WERI-Rb-1 (cell line): ENCODE results near the gene ZNF597.

Source experiments
- DNase-seq: peaks from one replicate; pipeline ENCODE4 v3.0.0-alpha.2; 2020
- H3K27ac ChIP-seq: fragments of 250-450 bp; sonication (Bioruptor Pico); 2 replicates; pipeline ENCODE4 v1.5.1; 2020; ENCODE audit warnings: mild to moderate bottlenecking, moderate library complexity
- H3K27me3 ChIP-seq: fragments of 250-450 bp; sonication (Bioruptor Pico); 2 replicates; pipeline ENCODE4 v1.5.1; 2021; ENCODE audit warnings: mild to moderate bottlenecking, low read depth, moderate library complexity; ENCODE audit not compliant: insufficient read depth, severe bottlenecking
- H3K36me3 ChIP-seq: fragments of 250-450 bp; sonication (Bioruptor Pico); 2 replicates; pipeline ENCODE4 v1.5.1; 2020; ENCODE audit warnings: mild to moderate bottlenecking, moderate library complexity
- H3K4me3 ChIP-seq: 2 replicates; pipeline ENCODE4 v1.5.1; 2011; ENCODE audit warnings: low read depth, mild to moderate bottlenecking, control low read depth, low read length
- H3K9me3 ChIP-seq: fragments of 250-450 bp; sonication (Bioruptor Pico); 2 replicates; pipeline ENCODE4 v1.5.1; 2021; ENCODE audit warnings: mild to moderate bottlenecking, moderate library complexity; ENCODE audit not compliant: severe bottlenecking
- TF ChIP-seq, protein P1 (sequence below): IDR thresholded peaks from 2 replicates; pipeline ENCODE4 v1.5.1; 2011; ENCODE audit warnings: low read depth, mild to moderate bottlenecking, control low read depth, inconsistent platforms, low read length

Gene ZNF597

DNA sequence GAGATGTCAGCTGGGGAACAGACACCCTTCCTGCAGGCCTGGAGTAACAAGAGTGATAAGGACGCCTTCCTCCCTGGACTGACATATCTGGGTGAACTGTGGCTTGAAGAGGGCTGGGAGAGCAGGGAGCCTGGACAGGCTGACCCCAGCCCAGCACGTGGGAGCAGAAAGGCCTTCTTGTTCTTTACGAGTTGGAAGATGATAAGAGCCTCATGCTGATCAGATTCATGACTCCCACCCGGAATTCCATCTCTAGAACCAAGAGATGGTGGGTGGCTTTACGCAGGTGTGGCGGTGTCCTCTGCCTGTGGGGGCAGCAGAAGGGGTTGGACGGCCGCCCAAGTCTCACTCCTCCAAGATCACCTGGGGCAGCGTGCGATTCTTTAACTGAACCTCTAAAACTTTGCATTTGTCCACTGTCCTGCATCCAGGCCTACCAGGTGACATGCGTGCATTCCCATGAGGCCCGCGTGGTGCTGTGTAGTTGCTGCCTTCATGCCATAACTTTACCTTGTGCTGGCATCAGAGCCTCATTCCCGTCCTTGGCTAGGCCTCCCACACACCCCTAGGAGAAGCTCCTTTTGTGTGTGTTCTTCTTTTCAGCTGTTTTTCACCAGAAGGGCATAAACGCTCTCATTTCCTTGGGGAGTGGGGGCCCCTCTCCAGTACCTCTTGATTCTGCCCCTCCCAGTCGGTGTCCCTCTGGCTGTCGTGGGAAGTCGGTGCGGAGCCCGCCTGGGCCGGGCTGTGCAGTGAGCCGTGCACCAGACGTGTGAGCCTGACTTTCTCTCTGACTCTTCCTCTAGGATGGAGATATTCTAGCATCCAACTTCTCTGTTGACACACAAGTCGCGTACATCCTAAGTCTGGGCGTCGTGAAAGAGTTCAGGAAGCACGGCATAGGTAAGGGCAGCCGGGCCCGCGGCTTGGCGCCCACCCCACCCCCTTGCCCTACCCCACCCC lies 38.7 kb upstream of the ZNF597 start:
- Histone ChIP-seq H3K9me3 (no peaks in the 10 kb centered on the region), H3K4me3 (no peak overlapping the region), H3K27me3 (no peaks in the 10 kb centered on the region), H3K36me3 (peaks cover 65% of the 10 kb centered on the region), H3K27ac (peak overlapping the region; percentile 34)
- TF ChIP-seq, protein P1, sequence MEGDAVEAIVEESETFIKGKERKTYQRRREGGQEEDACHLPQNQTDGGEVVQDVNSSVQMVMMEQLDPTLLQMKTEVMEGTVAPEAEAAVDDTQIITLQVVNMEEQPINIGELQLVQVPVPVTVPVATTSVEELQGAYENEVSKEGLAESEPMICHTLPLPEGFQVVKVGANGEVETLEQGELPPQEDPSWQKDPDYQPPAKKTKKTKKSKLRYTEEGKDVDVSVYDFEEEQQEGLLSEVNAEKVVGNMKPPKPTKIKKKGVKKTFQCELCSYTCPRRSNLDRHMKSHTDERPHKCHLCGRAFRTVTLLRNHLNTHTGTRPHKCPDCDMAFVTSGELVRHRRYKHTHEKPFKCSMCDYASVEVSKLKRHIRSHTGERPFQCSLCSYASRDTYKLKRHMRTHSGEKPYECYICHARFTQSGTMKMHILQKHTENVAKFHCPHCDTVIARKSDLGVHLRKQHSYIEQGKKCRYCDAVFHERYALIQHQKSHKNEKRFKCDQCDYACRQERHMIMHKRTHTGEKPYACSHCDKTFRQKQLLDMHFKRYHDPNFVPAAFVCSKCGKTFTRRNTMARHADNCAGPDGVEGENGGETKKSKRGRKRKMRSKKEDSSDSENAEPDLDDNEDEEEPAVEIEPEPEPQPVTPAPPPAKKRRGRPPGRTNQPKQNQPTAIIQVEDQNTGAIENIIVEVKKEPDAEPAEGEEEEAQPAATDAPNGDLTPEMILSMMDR, result no peak
- DNase-seq, result no peak

DNA sequence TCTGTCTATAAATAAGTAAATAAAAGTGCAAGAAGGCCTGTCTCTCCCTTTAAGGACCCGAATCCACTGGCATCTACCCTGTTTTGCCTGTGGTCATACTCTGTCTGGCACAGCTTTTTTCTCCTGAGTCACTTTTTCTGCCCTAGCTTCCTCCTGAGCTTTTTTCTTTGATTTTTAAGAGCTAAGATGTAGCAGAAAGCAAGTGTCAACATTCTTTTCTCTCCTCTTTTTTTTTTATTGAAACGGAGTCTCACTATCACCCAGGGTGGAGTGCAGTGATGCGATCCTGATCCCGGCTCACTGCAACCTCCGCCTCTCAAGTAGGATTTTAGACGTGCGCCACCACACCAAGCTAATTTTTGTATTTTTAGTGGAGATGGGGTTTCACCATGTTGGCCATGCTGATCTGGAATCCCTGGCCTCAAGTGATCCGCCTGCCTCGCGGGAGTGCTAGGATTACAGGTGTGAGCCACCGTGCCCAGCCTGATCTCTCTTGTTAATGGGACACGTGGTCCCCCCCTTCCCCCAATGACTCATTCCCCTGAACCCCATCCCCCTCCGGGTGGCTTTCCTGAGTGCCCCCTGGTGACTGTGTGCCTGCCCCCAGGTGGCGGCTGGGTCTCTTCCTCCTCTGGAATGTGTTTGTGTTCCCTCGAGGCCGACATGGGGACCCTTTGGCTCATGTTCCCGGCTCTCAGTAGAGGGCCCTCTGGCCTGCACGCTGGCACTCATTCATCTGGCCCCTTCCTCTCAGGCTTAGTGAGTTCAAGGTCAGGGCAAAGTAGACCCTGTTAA lies 37.8 kb upstream of the ZNF597 start:
- Histone ChIP-seq H3K36me3 (peaks cover 56% of the 10 kb centered on the region), H3K27me3 (no peaks in the 10 kb centered on the region), H3K4me3 (no peak overlapping the region), H3K9me3 (no peaks in the 10 kb centered on the region), H3K27ac (peak overlapping the region; percentile 34)
- peak; percentile 82 for DNase-seq
- TF ChIP-seq, protein P1, result no peak

- H3K27me3 ChIP-seq, result no peaks in the 10 kb centered on the region
- no peak for DNase-seq
- TF ChIP-seq, protein P1, result no peak
- H3K9me3 ChIP-seq, result no peaks in the 10 kb centered on the region
- no peak overlapping the region for H3K27ac ChIP-seq
- H3K4me3 ChIP-seq, result no peak overlapping the region
- peaks cover 43% of the 10 kb centered on the region for H3K36me3 ChIP-seq
Measured at GRCh38 chr16:3479654-3480216, 36.4 kb upstream of the ZNF597 start.

DNA sequence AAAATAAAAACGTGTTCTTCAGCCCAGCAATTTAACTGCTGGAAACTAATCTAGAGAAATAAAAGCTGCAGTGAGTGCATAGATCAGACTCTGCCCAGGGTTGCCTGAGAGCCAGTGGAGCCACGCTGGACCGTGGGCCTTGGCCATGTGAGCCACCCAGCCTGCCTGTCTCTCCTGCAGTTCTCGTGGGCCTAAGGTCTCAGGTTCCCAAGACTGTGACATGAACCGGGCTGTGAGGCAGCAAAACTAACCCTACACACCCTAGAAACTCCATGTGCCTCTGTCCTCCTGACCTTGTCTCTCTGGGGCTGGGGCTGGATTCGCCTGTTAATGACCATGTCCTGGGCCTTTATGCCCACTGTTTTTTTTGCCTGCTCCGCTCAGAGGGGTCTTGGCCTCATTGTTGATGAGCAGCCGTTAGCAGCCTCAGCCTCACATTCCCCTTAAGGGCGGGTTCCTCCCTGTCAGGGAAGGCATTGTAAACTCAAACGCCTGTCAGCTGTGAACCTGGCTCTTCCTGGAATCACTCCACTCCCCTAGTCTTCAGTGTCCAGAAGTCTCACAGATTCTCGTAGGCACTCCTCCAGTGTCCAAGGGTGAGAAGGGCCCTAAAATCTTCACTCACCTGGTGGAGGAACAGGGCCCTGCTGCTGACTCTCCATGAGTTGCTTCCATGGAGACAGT lies 35.1 kb upstream of the ZNF597 start:
- Histone ChIP-seq H3K27me3 (no peaks in the 10 kb centered on the region), H3K27ac (no peak overlapping the region), H3K4me3 (no peak overlapping the region), H3K36me3 (peaks cover 34% of the 10 kb centered on the region), H3K9me3 (no peaks in the 10 kb centered on the region)
- TF ChIP-seq, protein P1, result no peak
- no peak for DNase-seq

- no peak overlapping the region for H3K4me3 ChIP-seq
- peaks cover 17% of the 10 kb centered on the region for H3K36me3 ChIP-seq
- no peak overlapping the region for H3K27ac ChIP-seq
- no peaks in the 10 kb centered on the region for H3K27me3 ChIP-seq
- TF ChIP-seq, protein P1, result no peak
- no peak for DNase-seq
- H3K9me3 ChIP-seq, result no peaks in the 10 kb centered on the region
Measured at GRCh38 chr16:3476409-3476808, 33.1 kb upstream of the ZNF597 start.
